DMS53 treated with DMSO at 0.1 percent for 48 hours (cell line): ENCODE results near the gene C5orf63.
"Not testable (repeated sequence)": the region's sequence is repeated elsewhere in the genome, so short reads cannot be mapped to it uniquely, and the experiment has no call there.

Experiments used
- DNase-seq: peaks from one replicate; lab custom pipeline; 2025; ENCODE audit not compliant: unreplicated experiment; lab: John Stamatoyannopoulos, UW

The C5orf63 gene

DNA sequence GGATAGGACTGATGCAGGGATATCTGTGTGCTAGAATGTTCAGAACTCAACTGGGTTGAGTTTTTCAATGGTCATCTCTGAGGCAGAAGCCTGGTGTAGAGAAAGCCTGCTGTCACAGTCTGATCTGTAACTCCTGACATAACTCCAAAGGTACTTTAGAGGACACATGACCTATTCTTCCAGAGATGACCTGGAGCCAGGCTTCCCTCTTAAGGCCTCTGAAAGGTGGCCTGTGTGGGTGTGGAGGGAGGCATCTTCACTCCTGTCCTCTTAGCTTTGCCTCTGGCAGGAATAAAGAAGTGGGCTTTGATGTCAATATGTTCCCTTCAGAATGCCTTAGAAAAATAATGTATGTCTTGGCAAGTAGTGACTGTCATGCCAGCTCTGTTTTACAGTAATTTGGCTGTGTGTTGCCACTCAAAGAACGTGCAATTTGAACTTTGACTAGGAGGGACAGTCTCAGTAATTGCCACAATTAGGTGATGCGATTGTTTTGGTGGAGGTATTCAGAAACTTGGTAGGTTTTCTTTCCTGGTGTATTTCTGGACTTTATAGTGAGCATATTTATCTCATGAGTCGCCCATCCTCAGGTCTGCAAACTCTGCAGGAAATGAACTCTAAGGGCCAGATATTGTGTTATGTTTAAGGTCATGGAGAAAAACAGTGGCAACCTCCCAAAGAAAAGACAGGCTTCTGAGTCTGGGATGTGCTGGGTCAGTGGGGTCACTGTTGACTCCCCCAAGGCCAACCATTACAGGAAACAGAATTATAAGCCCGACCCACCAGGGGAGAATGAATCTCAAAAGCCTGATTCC, 3.2 kb upstream of the C5orf63 start:
- no peak for DNase-seq

DNA sequence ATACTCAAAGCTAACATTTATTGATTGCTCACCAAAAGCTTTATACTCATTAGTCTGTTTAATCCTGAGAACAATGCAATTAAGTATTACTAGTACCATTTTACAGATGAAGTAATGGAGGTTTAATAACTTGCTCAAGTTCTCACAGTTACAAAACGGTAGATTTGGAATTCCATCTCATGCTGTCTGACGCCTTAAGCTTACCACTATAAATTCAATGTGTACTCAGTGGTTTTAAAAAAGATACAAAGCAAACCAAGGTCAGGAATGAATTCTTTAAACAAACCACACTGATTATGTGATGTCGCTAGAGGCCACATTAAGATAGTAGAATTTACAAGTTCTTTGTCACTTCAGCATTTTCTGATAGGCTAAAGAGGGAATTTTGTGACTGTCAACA, 1.2 kb upstream of the C5orf63 start:
- no peak for DNase-seq

DNA sequence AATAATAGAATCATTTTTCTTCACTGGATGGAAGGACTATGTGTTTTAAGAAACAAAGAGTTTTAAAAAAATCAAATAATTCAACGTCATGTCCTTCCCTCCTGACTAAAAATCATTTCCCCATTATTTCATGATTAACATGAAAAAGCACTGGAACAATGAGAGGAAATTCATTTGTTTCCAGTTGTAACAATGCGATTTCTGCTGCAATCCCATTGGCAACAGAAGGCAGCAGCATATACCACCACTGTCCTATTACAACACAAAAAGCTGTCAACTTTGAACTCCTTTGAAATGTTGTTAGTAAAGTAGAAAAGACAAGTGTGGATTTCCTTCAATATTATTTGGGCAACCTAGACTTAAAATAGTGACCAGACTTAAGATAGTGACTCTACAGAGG, 3.1 kb downstream of the C5orf63 start:
- DNase-seq, result no peak

DNA sequence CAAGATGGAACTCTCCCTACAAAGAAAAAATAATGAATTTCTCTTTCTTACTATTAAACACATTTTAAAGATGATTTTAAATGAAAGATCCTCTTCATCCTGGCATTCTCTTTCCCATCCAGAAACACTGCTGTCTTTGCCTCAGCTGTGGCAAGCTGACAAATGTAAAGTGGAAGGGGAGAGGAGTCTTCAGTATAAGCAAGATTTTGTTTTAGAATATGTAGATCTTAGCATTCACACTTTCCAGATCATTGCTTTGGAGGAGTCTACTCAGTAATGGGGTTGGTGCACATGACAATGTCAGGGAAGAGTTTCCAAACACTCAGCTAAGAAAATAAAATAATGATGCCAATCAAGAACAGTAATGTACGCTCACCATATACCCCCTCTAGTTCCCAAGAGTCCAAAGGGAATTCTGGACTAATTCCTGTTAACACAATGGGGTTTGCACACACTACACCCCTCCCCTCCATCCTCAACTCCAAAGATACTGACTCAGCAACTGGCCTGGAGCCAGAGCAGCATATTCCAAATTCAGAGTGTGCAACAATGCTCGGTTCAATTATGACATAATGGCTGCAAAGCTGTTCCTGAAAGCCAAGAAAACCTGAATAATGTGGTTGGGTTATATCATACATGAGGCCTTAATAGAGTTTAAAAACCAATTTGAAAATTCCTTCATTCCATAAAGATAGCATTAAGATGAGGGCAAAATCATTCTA, 4.6 kb downstream of the C5orf63 start:
- DNase-seq, result no peak

DNA sequence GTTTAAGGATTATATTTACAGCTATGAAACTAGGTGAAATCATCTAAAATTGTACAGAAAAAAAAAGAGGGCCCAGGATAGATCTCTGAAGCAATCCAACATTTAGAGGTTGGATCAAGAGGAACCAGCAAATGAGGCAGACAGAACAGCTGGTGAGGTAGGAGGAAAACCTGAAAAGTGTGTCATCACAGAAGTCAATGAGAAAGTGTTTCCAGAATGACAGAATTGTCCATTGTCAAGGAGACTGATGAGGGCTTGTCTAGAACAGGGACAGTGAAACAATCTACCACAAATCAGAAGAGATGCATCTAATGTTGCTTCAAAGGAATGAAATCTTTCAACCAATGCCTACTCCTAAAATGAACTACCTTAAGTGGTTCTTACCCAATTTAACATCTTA, 6.6 kb downstream of the C5orf63 start:
- no peak for DNase-seq

DNA sequence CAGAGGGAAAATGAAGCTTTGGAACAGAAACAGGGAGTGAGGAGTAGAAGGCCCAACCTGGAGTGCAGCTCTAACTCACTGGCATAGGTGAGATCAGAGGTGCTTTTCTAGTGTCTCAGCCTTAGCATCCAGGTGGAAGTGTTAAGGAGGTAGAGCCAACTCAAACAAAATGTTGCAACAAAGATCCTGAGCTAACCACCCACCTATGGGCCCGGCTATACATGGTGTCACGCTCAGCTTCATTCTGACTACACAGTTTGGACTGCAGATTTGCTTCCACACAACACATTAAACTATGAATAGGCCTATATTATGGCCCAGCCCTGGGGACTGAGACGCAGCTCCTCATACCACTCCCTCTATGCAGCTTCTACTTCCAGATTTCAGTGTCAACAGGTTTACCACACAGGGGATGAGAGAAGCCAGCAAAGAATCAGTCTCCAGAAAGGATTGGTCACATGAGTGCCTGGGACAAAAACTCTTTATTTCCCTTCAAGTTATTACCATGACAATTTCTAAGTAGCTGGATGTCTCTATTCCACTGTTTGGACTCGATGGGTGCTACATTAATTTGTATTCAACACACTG, 9.0 kb downstream of the C5orf63 start:
- no peak for DNase-seq

DNA sequence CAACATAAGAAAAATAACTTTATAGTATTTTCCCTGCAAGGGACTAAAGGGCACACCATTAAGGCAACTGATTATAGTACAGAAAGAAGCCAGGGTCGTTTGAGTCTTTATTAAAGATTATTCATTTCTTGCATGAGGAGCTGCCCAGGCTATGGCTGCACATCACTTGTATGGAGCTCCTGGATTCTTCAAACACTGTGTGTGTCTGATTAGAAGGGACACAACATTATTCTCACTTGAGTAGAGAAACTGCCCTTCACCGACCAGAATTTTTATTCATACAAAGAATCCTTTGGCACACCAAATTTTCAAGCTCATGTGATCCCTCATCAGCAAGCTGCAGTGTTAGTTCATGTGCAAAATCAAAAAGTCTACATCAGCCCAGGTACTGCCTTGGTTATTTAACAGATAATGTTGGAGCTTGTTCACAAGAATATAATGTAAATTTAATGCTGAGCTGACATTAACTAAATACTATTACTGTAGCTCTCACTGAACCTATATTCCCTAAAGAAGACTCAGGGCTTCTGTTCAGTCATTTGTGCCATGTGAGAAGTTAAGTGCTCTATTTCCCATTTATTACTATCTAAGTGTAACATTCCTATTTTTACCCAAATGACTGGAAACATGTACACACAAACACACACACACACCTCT, 9.9 kb downstream of the C5orf63 start:
- DNase-seq, result no peak

DNA sequence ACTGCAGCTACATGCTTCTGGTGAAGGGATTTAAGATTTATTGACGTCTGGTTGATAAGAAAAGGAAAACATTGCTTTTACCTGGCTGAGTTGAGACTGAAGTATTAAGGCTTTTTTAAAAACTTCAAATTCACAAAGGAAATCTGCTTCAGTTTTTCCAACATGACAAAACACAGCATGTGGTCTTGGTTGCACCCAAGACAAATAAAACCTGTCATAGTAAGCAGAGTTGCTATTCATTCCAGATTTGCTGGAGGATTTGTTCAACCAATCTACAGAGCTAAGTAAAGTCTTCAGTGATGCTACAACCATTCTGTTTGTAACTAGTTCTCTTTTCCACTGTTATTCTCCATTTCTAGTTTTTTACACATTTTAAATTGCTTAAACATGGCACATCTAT, 11.3 kb downstream of the C5orf63 start:
- DNase-seq, result no peak

DNA sequence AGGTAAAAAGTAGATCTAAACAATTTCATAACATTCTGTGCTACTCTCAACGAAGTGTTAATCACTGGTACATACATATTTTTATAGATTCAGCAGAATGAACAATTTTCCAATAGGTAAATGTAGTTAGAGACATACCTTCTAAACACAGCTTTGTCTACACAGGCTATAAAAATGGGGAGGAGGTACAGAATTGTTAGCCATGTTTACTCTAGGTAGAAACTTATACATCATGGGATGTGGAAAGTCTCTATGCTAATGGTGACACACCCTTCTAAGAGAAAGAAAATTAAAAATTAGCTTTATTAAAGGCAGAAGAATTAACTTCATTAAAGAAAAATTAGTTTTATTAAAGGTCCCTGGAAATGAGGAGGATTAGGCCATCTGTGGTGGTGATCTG, 11.8 kb downstream of the C5orf63 start:
- DNase-seq, result no peak

DNA sequence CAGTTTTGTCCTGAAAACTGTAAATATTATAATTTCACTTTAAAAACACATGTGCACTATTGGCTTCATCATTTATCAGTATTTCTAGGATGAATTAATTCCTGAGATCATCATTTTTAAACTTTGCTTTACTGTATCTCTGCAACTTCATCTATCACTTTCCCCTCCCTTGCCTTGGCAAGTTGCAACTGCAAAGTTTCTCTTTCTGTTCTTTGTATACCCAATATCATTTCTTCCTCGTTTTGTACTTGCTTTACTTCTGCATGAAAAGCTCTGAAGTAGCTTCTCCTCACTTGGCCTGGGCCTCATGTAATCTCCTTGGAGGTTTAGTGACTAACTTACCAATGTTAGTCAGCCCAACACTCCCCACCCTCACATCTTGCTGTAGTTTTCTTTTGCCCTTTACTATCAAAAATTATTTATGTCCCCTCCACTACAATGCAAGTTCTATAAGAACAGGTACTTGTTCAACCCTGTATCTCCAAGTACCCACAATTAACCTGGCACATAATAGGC, 12.8 kb downstream of the C5orf63 start:
- no peak for DNase-seq

DNA sequence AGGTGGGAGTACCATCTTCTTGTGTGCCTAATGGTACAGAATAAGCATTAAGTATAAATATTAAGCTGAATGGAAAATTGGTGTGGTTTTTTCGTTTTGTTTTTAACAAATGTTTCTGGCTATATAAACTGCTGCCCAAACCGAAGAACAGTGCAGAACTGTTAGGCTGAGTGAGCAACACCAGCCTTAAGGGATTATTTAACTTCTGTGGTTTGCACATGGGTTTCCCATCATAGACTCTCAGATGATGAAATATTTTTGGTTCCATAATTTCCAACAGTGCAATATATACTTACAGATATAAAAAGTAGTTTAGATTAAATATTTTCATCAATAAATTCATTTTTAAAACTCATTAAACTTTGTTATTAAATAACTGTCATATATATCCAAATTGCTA, 16.4 kb downstream of the C5orf63 start:
- no peak for DNase-seq

DNA sequence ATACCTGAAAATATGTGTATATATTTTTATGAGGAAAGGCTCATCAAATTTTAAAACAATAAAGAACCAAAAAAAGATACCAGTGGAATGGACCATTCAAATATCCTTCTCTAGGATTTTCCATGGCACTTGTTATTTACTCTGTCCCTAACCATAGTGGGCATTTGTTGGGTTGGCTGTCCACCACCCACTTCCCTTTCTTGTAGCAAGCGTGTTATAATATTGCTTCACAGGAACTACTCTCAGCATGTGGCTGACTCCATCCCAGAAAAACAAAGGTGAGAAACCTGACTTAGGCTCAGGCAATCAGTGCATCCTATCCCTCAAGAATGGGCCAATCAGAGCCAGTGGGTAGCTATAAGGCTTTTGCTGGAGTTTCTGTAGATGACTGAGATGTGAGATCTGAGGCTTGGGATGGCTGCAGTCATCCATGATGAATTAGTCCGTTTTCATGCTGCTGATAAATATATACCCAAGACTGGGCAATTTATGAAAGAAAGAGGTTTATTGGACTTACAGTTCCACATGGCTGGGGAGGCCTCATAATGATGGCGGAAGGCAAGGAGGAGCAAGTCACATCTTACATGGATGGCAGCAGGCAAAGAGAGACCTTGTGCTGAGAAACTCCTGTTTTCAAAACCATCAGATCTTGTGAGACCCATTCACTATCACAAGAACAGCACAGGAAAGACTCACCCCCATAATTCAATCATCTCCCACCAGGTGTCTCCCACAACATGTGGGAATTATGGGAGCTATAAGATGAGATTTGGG, 17.2 kb downstream of the C5orf63 start:
- DNase-seq, result no peak

DNA sequence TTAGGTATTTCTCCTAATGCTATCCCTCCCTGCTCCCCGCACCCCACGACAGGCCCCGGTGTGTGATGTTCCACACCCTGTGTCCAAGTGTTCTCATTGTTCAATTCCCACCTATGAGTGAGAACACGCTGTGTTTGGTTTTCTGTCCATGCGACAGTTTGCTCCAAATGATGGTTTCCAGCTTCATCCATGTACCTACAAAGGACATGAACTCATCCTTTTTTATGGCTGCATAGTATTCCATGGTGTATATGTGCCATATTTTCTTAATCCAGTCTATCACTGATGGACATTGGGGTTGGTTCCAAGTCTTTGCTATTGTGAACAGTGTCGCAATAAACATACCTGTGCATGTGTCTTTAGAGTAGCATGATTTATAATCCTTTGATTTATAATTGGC, 19.8 kb downstream of the C5orf63 start:
- DNase-seq, result not testable (repeated sequence)

DNA sequence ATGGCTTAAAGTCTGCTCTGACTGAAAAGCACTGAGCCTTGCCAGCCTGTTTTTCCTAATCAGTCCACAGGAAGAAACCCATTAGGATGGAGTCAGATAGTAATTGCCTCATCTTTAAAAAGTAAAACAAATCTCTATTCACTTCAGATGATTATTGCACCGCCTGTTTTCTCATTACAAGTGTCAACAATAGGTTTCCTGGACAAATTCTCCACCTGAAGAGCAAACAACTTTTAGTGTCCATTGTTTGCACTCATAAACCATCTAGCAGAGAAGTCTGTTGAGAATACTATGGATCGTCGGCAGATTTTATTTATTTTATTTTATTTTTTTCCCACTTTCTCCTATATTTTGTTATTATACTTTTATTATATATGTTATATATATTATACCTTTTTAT, 20.3 kb downstream of the C5orf63 start:
- peak; percentile 26 for DNase-seq

DNA sequence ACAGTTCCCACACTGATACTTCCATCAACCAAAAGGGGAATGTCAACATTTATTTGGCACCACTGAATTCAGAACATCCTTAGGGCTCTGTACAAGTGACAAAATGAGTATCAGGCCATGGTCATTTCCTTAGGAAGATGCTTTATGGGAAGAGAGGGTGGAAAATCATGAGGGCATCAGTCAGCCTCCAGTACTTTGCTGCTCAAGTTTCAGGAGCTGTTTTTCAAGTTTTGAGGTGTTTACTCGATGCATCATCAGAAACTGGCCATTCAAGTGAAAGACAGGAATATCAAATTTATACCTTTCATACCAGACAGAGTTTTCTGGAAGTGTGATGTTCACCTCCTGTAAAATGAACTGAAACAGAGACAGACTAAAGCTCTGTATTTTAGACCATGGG, 21.7 kb downstream of the C5orf63 start:
- DNase-seq, result no peak

DNA sequence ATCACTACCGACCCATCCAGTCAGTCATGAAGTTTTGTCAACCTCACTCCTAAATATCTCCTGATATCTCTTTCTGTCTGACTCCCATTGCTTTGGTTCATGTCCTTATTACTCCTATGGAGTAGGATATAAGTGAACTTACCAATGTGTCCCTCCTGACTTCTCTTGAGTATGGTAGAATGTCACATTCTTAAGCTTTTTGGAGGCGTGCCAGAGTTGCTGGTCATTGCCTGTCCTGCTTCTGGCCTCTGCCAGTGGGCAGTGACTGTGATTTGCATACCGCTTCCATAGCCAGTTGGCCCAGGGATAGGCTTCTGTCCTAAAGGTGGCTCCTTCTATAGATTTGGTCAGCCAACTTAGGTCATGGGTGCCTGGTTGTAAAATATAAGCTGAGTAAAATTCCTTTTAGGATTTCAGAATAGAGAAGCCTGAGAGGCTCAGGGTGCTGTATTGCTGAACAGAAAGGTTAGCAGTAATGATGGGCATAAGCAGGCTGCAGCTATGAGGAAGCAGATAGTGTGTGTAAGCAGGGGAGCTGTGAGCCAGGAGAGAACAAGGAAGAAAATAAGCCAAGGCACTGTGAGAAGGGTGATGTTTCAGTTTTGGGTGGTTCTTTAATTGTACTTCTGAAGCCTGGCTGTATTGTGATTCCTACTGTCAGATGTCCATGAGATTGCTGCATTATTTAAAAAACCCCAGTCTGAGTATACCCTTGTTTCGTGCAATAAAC, 26.8 kb downstream of the C5orf63 start:
- no peak for DNase-seq

DNA sequence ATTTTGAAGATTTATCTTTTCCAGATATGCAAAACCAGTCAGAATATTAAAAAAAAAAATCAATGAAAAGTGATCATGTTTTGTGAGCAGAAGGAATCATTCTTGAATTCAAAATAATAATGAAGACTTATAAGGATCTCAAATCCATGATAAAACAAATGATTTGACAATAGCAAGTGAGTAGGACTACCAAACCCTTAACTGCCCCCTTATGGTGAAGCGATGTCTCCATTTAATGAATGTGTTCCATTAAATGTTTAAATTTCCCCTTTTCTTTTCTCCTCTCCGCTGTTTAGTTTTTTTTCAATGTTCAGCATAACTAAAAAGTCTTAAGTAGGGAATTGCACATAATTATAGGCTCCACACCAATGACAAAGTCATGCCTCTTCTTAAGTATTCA, 30.7 kb downstream of the C5orf63 start:
- DNase-seq, result no peak

DNA sequence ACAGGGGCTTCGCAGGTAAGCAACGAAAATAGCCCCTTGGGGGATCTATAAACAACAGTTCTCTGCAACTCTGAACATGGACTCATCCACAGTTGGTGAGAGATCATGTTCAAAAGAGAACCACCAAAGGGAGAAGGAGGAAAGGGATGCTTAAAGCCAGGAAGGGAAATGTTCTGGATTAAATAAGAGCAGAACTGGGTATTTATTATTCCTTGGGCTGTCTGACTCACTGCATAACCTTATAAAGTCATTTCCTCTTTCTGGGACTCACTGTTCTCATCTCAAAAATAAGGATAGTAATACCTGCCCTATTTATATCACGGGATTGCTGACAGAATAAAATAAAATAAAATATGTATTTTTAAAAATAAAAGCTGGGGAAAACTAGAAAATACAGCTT, 31.7 kb downstream of the C5orf63 start:
- no peak for DNase-seq

DNA sequence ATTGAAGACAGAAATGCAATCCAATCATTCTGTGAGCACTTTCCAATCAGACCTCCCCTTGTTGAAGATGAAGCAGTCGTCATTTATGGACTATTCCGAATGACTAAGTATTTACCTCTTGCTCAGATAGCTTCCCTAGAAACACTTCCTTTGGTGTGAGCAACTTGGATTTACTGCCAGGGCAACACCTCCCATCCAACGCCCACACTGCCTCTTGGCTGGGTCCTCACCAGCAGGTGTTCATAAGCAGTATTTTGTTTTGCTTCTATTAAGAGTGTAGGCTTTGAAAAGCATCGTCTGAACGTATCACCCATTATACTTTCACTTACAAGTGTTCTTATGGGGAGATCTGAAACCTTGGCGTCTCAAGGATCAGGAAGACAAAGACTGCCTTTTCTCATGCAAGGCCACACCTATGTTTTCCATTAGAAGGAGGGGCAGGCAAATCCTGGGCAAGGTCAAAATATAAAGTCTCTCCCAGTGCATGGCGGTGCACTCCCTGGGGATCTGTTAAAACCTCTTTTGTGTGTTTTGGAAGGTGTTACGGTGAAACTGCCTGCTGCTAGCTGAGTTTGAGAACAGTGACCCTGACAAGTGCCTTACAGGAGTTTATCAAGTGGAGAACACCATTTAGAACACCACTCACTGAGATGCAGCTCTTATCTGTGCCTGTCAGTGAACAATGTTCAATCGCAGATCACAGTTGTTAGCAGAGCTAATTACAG, 32.3 kb downstream of the C5orf63 start:
- no peak for DNase-seq
